HEK293T (cell line): ENCODE data around the gene TRAF2.

Experiments
- ARNT ChIP-seq: fragments of 450-650 bp; IDR thresholded peaks from 2 replicates; pipeline ENCODE4 v1.6.1; 2017; ENCODE audit warnings: mild to moderate bottlenecking
- BHLHE40 ChIP-seq: fragments of 450-650 bp; IDR thresholded peaks from 2 replicates; pipeline ENCODE4 v1.6.1; 2016; ENCODE audit warnings: mild to moderate bottlenecking, moderate library complexity, borderline replicate concordance
- CTBP1 ChIP-seq: fragments of 450-650 bp; IDR thresholded peaks from 2 replicates; pipeline ENCODE4 v1.6.1; 2016; ENCODE audit warnings: borderline replicate concordance
- ELF4 ChIP-seq: fragments of 450-650 bp; IDR thresholded peaks from 2 replicates; pipeline ENCODE4 v1.6.1; 2017; ENCODE audit warnings: antibody characterized with exemption
- FOXA1 ChIP-seq: fragments of 450-650 bp; IDR thresholded peaks from 2 replicates; pipeline ENCODE4 v1.6.1; 2016; ENCODE audit warnings: mild to moderate bottlenecking
- FOXM1 ChIP-seq: fragments of 450-650 bp; IDR thresholded peaks from 2 replicates; pipeline ENCODE4 v1.6.1; 2017; ENCODE audit warnings: mild to moderate bottlenecking, borderline replicate concordance
- L3MBTL2 ChIP-seq: fragments of 450-650 bp; conservative IDR thresholded peaks from 2 replicates; pipeline ENCODE4 v1.6.1; 2016; ENCODE audit warnings: mild to moderate bottlenecking
- NFRKB ChIP-seq: fragments of 450-650 bp; IDR thresholded peaks from 2 replicates; pipeline ENCODE4 v1.6.1; 2016; ENCODE audit warnings: mild to moderate bottlenecking, moderate library complexity
- ZNF384 ChIP-seq: fragments of 450-650 bp; IDR thresholded peaks from 2 replicates; pipeline ENCODE4 v1.6.1; 2016
- TF ChIP-seq, protein P1 (sequence below): fragments of 450-650 bp; IDR thresholded peaks from 2 replicates; pipeline ENCODE4 v1.6.1; 2016

DNA sequence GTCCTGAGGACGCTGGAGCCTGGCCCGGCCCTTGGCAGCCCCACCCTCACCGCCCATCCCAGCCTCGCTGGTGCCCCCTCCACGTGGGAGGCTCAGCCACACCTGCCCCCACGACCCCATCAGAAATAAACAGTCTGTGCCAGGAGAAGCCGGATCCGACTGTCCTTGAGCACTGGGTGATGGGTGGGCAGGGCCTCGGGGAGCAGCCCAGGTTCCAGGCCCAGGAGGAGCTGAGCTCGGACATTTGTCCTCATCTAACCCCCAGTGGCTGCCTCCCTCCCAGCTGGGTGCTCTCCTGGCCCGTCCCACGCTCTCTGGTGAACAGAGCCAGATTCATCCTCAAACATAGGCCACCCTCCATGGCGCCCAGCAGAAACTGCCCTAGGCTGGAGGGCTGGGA is 86.4 kb downstream of the TRAF2 start:
- TF ChIP-seq NFRKB (no peak), ZNF384 (no peak), FOXA1 (no peak), ELF4 (no peak), FOXM1 (no peak), BHLHE40 (no peak), L3MBTL2 (no peak), CTBP1 (no peak), ARNT (no peak)
- TF ChIP-seq, protein P1, sequence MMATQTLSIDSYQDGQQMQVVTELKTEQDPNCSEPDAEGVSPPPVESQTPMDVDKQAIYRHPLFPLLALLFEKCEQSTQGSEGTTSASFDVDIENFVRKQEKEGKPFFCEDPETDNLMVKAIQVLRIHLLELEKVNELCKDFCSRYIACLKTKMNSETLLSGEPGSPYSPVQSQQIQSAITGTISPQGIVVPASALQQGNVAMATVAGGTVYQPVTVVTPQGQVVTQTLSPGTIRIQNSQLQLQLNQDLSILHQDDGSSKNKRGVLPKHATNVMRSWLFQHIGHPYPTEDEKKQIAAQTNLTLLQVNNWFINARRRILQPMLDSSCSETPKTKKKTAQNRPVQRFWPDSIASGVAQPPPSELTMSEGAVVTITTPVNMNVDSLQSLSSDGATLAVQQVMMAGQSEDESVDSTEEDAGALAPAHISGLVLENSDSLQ, result no peak
